HG02678 (cell line): ENCODE results near the gene CFAP47.
"Not testable (repeated sequence)": the region's sequence is repeated elsewhere in the genome, so short reads cannot be mapped to it uniquely, and the experiment has no call there.

Experiments used
- ATAC-seq: cut with Tn5 transposase; IDR thresholded peaks from one replicate; pipeline ENCODE4 v1.9.1; 2021; ENCODE audit warnings: mild to moderate bottlenecking, moderate library complexity; ENCODE audit not compliant: unreplicated experiment

The CFAP47 gene

GRCh38 chrX:35919536-35920309, at the start of gene CFAP47:
CFAP47 (plus strand) TSS chrX:35919734; CDS start chrX:35919800, 66 bp downstream.
- ATAC-seq = no peak

GRCh38 chrX:35880601-35881000, 38.9 kb upstream of the CFAP47 start:
- no peak for ATAC-seq

- no peak for ATAC-seq
Observed at GRCh38 chrX:35886135-35886534, 33.4 kb upstream of the CFAP47 start.

GRCh38 chrX:35890699-35891098, 28.8 kb upstream of the CFAP47 start:
- ATAC-seq = no peak

- ATAC-seq = not testable (repeated sequence)
Observed at GRCh38 chrX:35986816-35987215, 67.3 kb downstream of the CFAP47 start.

- ATAC-seq = no peak
Observed at GRCh38 chrX:36007207-36007606, 87.7 kb downstream of the CFAP47 start.

- ATAC-seq = no peak
Observed at GRCh38 chrX:36019125-36019524, 99.6 kb downstream of the CFAP47 start.

GRCh38 chrX:36035550-36035949, 116.0 kb downstream of the CFAP47 start:
- no peak for ATAC-seq

- ATAC-seq = no peak
Observed at GRCh38 chrX:36062778-36063177, 143.2 kb downstream of the CFAP47 start.

- no peak for ATAC-seq
Observed at GRCh38 chrX:36071061-36071460, 151.5 kb downstream of the CFAP47 start.

- ATAC-seq = not testable (repeated sequence)
Observed at GRCh38 chrX:36075009-36075408, 155.5 kb downstream of the CFAP47 start.

GRCh38 chrX:36083256-36083655, 163.7 kb downstream of the CFAP47 start:
- no peak for ATAC-seq

GRCh38 chrX:36087366-36087765, 167.8 kb downstream of the CFAP47 start:
- no peak for ATAC-seq

GRCh38 chrX:36088939-36089338, 169.4 kb downstream of the CFAP47 start:
- not testable (repeated sequence) for ATAC-seq

GRCh38 chrX:36102425-36102824, 182.9 kb downstream of the CFAP47 start:
- ATAC-seq = no peak

GRCh38 chrX:36116222-36116621, 196.7 kb downstream of the CFAP47 start:
- ATAC-seq = no peak

GRCh38 chrX:36159254-36159653, 239.7 kb downstream of the CFAP47 start:
- ATAC-seq = no peak

- ATAC-seq = no peak
Observed at GRCh38 chrX:36160081-36160480, 240.5 kb downstream of the CFAP47 start.

GRCh38 chrX:36198575-36198974, 279.0 kb downstream of the CFAP47 start:
- ATAC-seq = no peak

- no peak for ATAC-seq
Observed at GRCh38 chrX:36199928-36200327, 280.4 kb downstream of the CFAP47 start.

GRCh38 chrX:36214924-36215323, 295.4 kb downstream of the CFAP47 start:
- no peak for ATAC-seq

GRCh38 chrX:36218801-36219200, 299.3 kb downstream of the CFAP47 start:
- ATAC-seq = no peak
